ENCODE data around the gene FOXD4L3.
"Not testable (repeated sequence)": the region's sequence is repeated elsewhere in the genome, so short reads cannot be mapped to it uniquely, and the experiment has no call there.

The FOXD4L3 gene

GRCh38 chr9:68302567-68302966, at the start of gene FOXD4L3:
TSS of gene FOXD4L3 (plus strand) at chr9:68302867. CDS start at chr9:68302952, 85 bp downstream.
- not testable (repeated sequence) for DNase-seq (ENCODE audit: low spot score)

- not testable (repeated sequence) for DNase-seq (ENCODE audit: low spot score)
These were observed 21.6 kb upstream of the FOXD4L3 start for GRCh38 chr9:68281041-68281440.

- DNase-seq (ENCODE audit: low spot score), result not testable (repeated sequence)
These were observed 1.1 kb downstream of the FOXD4L3 start for GRCh38 chr9:68303771-68304170.

- DNase-seq (ENCODE audit: low spot score), result not testable (repeated sequence)
These were observed 1.5 kb downstream of the FOXD4L3 start for GRCh38 chr9:68304212-68304611.

GRCh38 chr9:68304777-68305176, 2.1 kb downstream of the FOXD4L3 start:
- not testable (repeated sequence) for DNase-seq (ENCODE audit: low spot score)

GRCh38 chr9:68305680-68306285, 3.1 kb downstream of the FOXD4L3 start:
- DNase-seq (ENCODE audit: low spot score), result not testable (repeated sequence)

- DNase-seq (ENCODE audit: low spot score), result not testable (repeated sequence)
These were observed 3.8 kb downstream of the FOXD4L3 start for GRCh38 chr9:68306391-68306964.

GRCh38 chr9:68307127-68307526, 4.5 kb downstream of the FOXD4L3 start:
- DNase-seq (ENCODE audit: low spot score), result not testable (repeated sequence)

GRCh38 chr9:68307654-68308053, 5.0 kb downstream of the FOXD4L3 start:
- DNase-seq (ENCODE audit: low spot score), result not testable (repeated sequence)

GRCh38 chr9:68311208-68311607, 8.5 kb downstream of the FOXD4L3 start:
- DNase-seq (ENCODE audit: low spot score), result not testable (repeated sequence)

GRCh38 chr9:68318209-68318608, 15.5 kb downstream of the FOXD4L3 start:
- DNase-seq (ENCODE audit: low spot score), result not testable (repeated sequence)

- not testable (repeated sequence) for DNase-seq (ENCODE audit: low spot score)
These were observed 21.1 kb downstream of the FOXD4L3 start for GRCh38 chr9:68323749-68324148.

- not testable (repeated sequence) for DNase-seq (ENCODE audit: low spot score)
These were observed 21.9 kb downstream of the FOXD4L3 start for GRCh38 chr9:68324518-68324917.

GRCh38 chr9:68329106-68329505, 26.4 kb downstream of the FOXD4L3 start:
- not testable (repeated sequence) for DNase-seq (ENCODE audit: low spot score)

GRCh38 chr9:68330531-68331173, 28.0 kb downstream of the FOXD4L3 start:
- DNase-seq (ENCODE audit: low spot score), result not testable (repeated sequence)

GRCh38 chr9:68332122-68332521, 29.5 kb downstream of the FOXD4L3 start:
- not testable (repeated sequence) for DNase-seq (ENCODE audit: low spot score)

- DNase-seq (ENCODE audit: low spot score), result not testable (repeated sequence)
These were observed 33.3 kb downstream of the FOXD4L3 start for GRCh38 chr9:68335935-68336334.

- not testable (repeated sequence) for DNase-seq (ENCODE audit: low spot score)
These were observed 34.1 kb downstream of the FOXD4L3 start for GRCh38 chr9:68336639-68337339.

- DNase-seq (ENCODE audit: low spot score), result not testable (repeated sequence)
These were observed 35.3 kb downstream of the FOXD4L3 start for GRCh38 chr9:68338000-68338399.

- not testable (repeated sequence) for DNase-seq (ENCODE audit: low spot score)
These were observed 39.8 kb downstream of the FOXD4L3 start for GRCh38 chr9:68342265-68343025.

GRCh38 chr9:68343242-68343641, 40.6 kb downstream of the FOXD4L3 start:
- DNase-seq (ENCODE audit: low spot score), result not testable (repeated sequence)

GRCh38 chr9:68343992-68344391, 41.3 kb downstream of the FOXD4L3 start:
- DNase-seq (ENCODE audit: low spot score), result not testable (repeated sequence)
